Neural cell (in vitro differentiated cells): Measurements from ENCODE around the gene TSPAN3.

Source experiments
- EP300 ChIP-seq: fragments of 450-650 bp; conservative IDR thresholded peaks from 2 replicates; pipeline ENCODE4 v1.6.1; 2014; ENCODE audit warnings: antibody characterized with exemption, mild to moderate bottlenecking, moderate library complexity; ENCODE audit not compliant: poor library complexity, severe bottlenecking
- EZH2 ChIP-seq: fragments of 200-600, 300-800 bp; shearing (Covaris generic), sonication (generic); IDR thresholded peaks from 2 replicates; pipeline ENCODE4 v1.6.1; 2014; ENCODE audit warnings: antibody characterized with exemption, low read length, borderline replicate concordance, mild to moderate bottlenecking; ENCODE audit not compliant: insufficient read depth, poor library complexity, severe bottlenecking
- MXI1 ChIP-seq: fragments of 450-650 bp; conservative IDR thresholded peaks from 2 replicates; pipeline ENCODE4 v1.6.1; 2014; ENCODE audit warnings: antibody characterized with exemption, mild to moderate bottlenecking; ENCODE audit not compliant: poor library complexity, severe bottlenecking
- POLR2AphosphoS5 ChIP-seq: IDR thresholded peaks from 2 replicates; pipeline ENCODE4 v1.6.1; 2012
- RAD21 ChIP-seq: fragments of 450-650 bp; conservative IDR thresholded peaks from 2 replicates; pipeline ENCODE4 v1.6.1; 2014; ENCODE audit warnings: antibody characterized with exemption, mild to moderate bottlenecking, moderate library complexity
- SMC3 ChIP-seq: fragments of 450-650 bp; conservative IDR thresholded peaks from 2 replicates; pipeline ENCODE4 v1.6.1; 2014; ENCODE audit warnings: antibody characterized with exemption, mild to moderate bottlenecking, moderate library complexity; ENCODE audit not compliant: poor library complexity
- TAF1 ChIP-seq: IDR thresholded peaks from 2 replicates; pipeline ENCODE4 v1.6.1; 2012; ENCODE audit warnings: low read depth
- TF ChIP-seq, protein P1 (sequence below): fragments of 450-650 bp; IDR thresholded peaks from 2 replicates; pipeline ENCODE4 v1.5.1; 2014; ENCODE audit warnings: antibody characterized with exemption, mild to moderate bottlenecking, moderate library complexity; ENCODE audit not compliant: poor library complexity, severe bottlenecking
- TF ChIP-seq, protein P2 (sequence below): IDR thresholded peaks from 2 replicates; pipeline ENCODE4 v1.6.1; 2012; ENCODE audit warnings: borderline replicate concordance

DNA sequence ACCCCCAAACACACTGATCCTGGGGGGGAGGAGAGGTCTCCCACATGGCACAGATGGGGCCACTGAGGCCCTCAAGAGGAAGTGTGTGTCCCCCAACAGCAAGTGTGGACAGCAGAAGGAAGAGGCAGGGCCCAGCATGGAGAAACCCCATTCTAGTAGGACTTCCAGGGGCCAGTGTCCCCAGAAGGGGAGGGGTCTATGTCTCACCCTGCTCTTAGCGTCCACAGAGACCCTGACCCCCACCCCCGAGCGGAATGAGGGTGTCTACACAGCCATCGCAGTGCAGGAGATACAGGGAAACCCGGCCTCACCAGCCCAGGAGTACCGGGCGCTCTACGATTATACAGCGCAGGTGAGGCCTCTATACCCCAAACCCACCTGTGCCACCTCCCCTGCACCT, 35.3 kb downstream of the TSPAN3 start:
- no peak for TF ChIP-seq EZH2
- TF ChIP-seq, protein P1, sequence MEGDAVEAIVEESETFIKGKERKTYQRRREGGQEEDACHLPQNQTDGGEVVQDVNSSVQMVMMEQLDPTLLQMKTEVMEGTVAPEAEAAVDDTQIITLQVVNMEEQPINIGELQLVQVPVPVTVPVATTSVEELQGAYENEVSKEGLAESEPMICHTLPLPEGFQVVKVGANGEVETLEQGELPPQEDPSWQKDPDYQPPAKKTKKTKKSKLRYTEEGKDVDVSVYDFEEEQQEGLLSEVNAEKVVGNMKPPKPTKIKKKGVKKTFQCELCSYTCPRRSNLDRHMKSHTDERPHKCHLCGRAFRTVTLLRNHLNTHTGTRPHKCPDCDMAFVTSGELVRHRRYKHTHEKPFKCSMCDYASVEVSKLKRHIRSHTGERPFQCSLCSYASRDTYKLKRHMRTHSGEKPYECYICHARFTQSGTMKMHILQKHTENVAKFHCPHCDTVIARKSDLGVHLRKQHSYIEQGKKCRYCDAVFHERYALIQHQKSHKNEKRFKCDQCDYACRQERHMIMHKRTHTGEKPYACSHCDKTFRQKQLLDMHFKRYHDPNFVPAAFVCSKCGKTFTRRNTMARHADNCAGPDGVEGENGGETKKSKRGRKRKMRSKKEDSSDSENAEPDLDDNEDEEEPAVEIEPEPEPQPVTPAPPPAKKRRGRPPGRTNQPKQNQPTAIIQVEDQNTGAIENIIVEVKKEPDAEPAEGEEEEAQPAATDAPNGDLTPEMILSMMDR = no peak
- no peak for TF ChIP-seq TAF1
- no peak for TF ChIP-seq POLR2AphosphoS5
- TF ChIP-seq EP300 = no peak
- TF ChIP-seq, protein P2, sequence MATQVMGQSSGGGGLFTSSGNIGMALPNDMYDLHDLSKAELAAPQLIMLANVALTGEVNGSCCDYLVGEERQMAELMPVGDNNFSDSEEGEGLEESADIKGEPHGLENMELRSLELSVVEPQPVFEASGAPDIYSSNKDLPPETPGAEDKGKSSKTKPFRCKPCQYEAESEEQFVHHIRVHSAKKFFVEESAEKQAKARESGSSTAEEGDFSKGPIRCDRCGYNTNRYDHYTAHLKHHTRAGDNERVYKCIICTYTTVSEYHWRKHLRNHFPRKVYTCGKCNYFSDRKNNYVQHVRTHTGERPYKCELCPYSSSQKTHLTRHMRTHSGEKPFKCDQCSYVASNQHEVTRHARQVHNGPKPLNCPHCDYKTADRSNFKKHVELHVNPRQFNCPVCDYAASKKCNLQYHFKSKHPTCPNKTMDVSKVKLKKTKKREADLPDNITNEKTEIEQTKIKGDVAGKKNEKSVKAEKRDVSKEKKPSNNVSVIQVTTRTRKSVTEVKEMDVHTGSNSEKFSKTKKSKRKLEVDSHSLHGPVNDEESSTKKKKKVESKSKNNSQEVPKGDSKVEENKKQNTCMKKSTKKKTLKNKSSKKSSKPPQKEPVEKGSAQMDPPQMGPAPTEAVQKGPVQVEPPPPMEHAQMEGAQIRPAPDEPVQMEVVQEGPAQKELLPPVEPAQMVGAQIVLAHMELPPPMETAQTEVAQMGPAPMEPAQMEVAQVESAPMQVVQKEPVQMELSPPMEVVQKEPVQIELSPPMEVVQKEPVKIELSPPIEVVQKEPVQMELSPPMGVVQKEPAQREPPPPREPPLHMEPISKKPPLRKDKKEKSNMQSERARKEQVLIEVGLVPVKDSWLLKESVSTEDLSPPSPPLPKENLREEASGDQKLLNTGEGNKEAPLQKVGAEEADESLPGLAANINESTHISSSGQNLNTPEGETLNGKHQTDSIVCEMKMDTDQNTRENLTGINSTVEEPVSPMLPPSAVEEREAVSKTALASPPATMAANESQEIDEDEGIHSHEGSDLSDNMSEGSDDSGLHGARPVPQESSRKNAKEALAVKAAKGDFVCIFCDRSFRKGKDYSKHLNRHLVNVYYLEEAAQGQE = no peak
- no peak for TF ChIP-seq RAD21
- no peak for TF ChIP-seq SMC3
- TF ChIP-seq MXI1 = no peak
